HepG2 (cell line): ENCODE data around the gene AKR7A3. TPM values are rescaled to one million over a fixed set of nuclear protein-coding genes. Genes with fewer than 3 reads are reported as not detected.
A peak's percentile ranks its signal among the peaks of the same experiment; 100 is the strongest.

ENCODE experiments used
- AGO2 ChIP-seq: fragments of 200-400 bp; formaldehyde crosslinking; optimal IDR thresholded peaks from 2 replicates; pipeline ENCODE3; 2017; ENCODE audit warnings: mild to moderate bottlenecking, low read depth, low read length, moderate library complexity
- ATF7-NPFF ChIP-seq: sonication (generic); formaldehyde crosslinking; IDR thresholded peaks from 2 replicates; pipeline ENCODE4 v1.8.1; 2023; ENCODE audit warnings: mild to moderate bottlenecking, low read depth, missing genetic modification reagents, moderate library complexity
- BCL6 ChIP-seq: IDR thresholded peaks from 2 replicates; pipeline ENCODE4 v1.6.1; 2016; ENCODE audit warnings: missing genetic modification reagents, missing compliant biosample characterization
- CEBPG ChIP-seq: IDR thresholded peaks from 2 replicates; pipeline ENCODE4 v1.6.1; 2016
- KMT2A ChIP-seq: sonication (generic); formaldehyde crosslinking; IDR thresholded peaks from 2 replicates; pipeline ENCODE4 v1.4.0; 2020; ENCODE audit warnings: missing genetic modification reagents
- MBD4 ChIP-seq: IDR thresholded peaks from 2 replicates; pipeline ENCODE4 v1.6.1; 2012; ENCODE audit warnings: low read length, inconsistent platforms, borderline replicate concordance
- POLR2A ChIP-seq, 2 experiments: IDR thresholded peaks; 2 replicates each; pipeline ENCODE4 v1.6.1; 2011; ENCODE audit warnings: low read depth in 2 of 2, low read length in 2 of 2, mild to moderate bottlenecking in 1 of 2, moderate library complexity in 1 of 2; ENCODE audit not compliant: insufficient read depth in 1 of 2
- RBM22 ChIP-seq: fragments of 200-400 bp; formaldehyde crosslinking; optimal IDR thresholded peaks from 2 replicates; pipeline ENCODE3; 2017; ENCODE audit warnings: mild to moderate bottlenecking, low read length, moderate library complexity
- SNAPC2 ChIP-seq: sonication (generic); formaldehyde crosslinking; IDR thresholded peaks from 2 replicates; pipeline ENCODE4 v1.8.1; 2022; ENCODE audit warnings: mild to moderate bottlenecking, missing genetic modification reagents
- SRSF1 ChIP-seq: fragments of 200-400 bp; formaldehyde crosslinking; optimal IDR thresholded peaks from 2 replicates; pipeline ENCODE3; 2017; ENCODE audit warnings: mild to moderate bottlenecking, low read depth, low read length, moderate library complexity
- ZBTB49 ChIP-seq: sonication (generic); formaldehyde crosslinking; IDR thresholded peaks from 2 replicates; pipeline ENCODE4 v1.4.0; 2020; ENCODE audit warnings: missing genetic modification reagents, borderline replicate concordance
- ZC3H13 ChIP-seq: sonication (generic); formaldehyde crosslinking; IDR thresholded peaks from 2 replicates; pipeline ENCODE4 v1.8.1; 2023; ENCODE audit warnings: mild to moderate bottlenecking, missing genetic modification reagents, moderate library complexity
- ZKSCAN8 ChIP-seq: IDR thresholded peaks from 2 replicates; pipeline ENCODE4 v1.6.1; 2016; ENCODE audit warnings: borderline replicate concordance, missing genetic modification reagents, missing compliant biosample characterization
- ZNF414 ChIP-seq: sonication (generic); formaldehyde crosslinking; IDR thresholded peaks from 2 replicates; pipeline ENCODE4 v1.5.0; 2020; ENCODE audit warnings: missing genetic modification reagents
- ZNF557 ChIP-seq: sonication (generic); formaldehyde crosslinking; IDR thresholded peaks from 2 replicates; pipeline ENCODE4 v1.4.0; 2020; ENCODE audit warnings: missing genetic modification reagents
- polyA plus RNA-seq, 8 experiments: library from polyadenylated mRNA; depleted of rRNA in 3 of 8; stranded (reverse) in 7 of 8; unstranded in 1 of 8; fragments of >200 nt; fragmentation: Illumina TruSeq in 4 of 8; extraction: Trizol in 4 of 8; gene quantifications; 2 replicates each; pipeline versions ENCODE4 v1.2.1 to v1.2.3, GENCODE V29; 2011 to 2016; ENCODE audit warnings: low read depth in 4 of 8, missing spikeins in 1 of 8, mixed read lengths in 1 of 8; ENCODE audit not compliant: insufficient read depth in 1 of 8
- total RNA-seq, 5 experiments: library from RNA; depleted of rRNA; stranded (reverse); fragments of >200 nt; fragmentation: Illumina TruSeq; extraction: Trizol; gene quantifications; 2 replicates each; pipeline ENCODE4 v1.2.3, GENCODE V29; 2016; ENCODE audit warnings: low read depth in 1 of 5
- TF ChIP-seq, protein P1 (sequence below): sonication (generic); formaldehyde crosslinking; IDR thresholded peaks from 2 replicates; pipeline ENCODE4 v1.4.0; 2020; ENCODE audit warnings: missing genetic modification reagents, borderline replicate concordance
- TF ChIP-seq, protein P2 (sequence below): IDR thresholded peaks from 2 replicates; pipeline ENCODE4 v1.6.1; 2016; ENCODE audit warnings: low read depth, borderline replicate concordance

AKR7A3 gene
- total and polyA plus RNA-seq, 2 of the 13 experiments (the other 11 are each of a cell fraction or from before 2014, with no cell fraction given), result 0.58 to 1.00 TPM

GRCh38 chr1:19260211-19261138 lies 28.1 kb downstream of the AKR7A3 start (continued):
- TF ChIP-seq, protein P1, sequence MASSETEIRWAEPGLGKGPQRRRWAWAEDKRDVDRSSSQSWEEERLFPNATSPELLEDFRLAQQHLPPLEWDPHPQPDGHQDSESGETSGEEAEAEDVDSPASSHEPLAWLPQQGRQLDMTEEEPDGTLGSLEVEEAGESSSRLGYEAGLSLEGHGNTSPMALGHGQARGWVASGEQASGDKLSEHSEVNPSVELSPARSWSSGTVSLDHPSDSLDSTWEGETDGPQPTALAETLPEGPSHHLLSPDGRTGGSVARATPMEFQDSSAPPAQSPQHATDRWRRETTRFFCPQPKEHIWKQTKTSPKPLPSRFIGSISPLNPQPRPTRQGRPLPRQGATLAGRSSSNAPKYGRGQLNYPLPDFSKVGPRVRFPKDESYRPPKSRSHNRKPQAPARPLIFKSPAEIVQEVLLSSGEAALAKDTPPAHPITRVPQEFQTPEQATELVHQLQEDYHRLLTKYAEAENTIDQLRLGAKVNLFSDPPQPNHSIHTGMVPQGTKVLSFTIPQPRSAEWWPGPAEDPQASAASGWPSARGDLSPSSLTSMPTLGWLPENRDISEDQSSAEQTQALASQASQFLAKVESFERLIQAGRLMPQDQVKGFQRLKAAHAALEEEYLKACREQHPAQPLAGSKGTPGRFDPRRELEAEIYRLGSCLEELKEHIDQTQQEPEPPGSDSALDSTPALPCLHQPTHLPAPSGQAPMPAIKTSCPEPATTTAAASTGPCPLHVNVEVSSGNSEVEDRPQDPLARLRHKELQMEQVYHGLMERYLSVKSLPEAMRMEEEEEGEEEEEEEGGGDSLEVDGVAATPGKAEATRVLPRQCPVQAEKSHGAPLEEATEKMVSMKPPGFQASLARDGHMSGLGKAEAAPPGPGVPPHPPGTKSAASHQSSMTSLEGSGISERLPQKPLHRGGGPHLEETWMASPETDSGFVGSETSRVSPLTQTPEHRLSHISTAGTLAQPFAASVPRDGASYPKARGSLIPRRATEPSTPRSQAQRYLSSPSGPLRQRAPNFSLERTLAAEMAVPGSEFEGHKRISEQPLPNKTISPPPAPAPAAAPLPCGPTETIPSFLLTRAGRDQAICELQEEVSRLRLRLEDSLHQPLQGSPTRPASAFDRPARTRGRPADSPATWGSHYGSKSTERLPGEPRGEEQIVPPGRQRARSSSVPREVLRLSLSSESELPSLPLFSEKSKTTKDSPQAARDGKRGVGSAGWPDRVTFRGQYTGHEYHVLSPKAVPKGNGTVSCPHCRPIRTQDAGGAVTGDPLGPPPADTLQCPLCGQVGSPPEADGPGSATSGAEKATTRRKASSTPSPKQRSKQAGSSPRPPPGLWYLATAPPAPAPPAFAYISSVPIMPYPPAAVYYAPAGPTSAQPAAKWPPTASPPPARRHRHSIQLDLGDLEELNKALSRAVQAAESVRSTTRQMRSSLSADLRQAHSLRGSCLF (CRISPR knock-in tag), result no peak
- TF ChIP-seq ZC3H13 (peak; percentile 21; the same call in 1 of the 2 replicates), CEBPG (CRISPR knock-in tag) (no peak), ZKSCAN8 (CRISPR knock-in tag) (no peak), POLR2A (IDR thresholded peaks at IDR 0.05; ENCODE audit: insufficient read depth in 1 of 2, low read depth in 2 of 2, low read length in 2 of 2) (peak in 1 of 2 experiments; percentile 36; a peak in 2 of 4 replicates), ATF7-NPFF (CRISPR knock-in tag) (0 out of 2 replicates have a peak, but pooled peaks have one; percentile 23), ZNF414 (no peak), ZNF557 (CRISPR knock-in tag) (no peak), SNAPC2 (CRISPR knock-in tag) (no peak), RBM22 (peak; percentile 72), SRSF1 (no peak), MBD4 (no peak), BCL6 (CRISPR knock-in tag) (no peak), ZBTB49 (CRISPR knock-in tag) (no peak), KMT2A (CRISPR knock-in tag) (no peak), AGO2 (peak; percentile 67)
- TF ChIP-seq, protein P2, sequence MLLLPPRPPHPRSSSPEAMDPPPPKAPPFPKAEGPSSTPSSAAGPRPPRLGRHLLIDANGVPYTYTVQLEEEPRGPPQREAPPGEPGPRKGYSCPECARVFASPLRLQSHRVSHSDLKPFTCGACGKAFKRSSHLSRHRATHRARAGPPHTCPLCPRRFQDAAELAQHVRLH (CRISPR knock-in tag), result no peak
